Measurements from ENCODE around the gene PANK4.
A peak's percentile ranks its signal among the peaks of the same experiment; 100 is the strongest.

The PANK4 gene

GRCh38 chr1:2561898-2562895 is 35.8 kb upstream of the PANK4 start:
- no peak overlapping the region for H3K9ac ChIP-seq
- no peaks in the 10 kb centered on the region for H3K4me1 ChIP-seq (ENCODE audit: low read depth, poor library complexity, severe bottlenecking)
- H3K36me3 ChIP-seq (ENCODE audit: insufficient read depth) = no peaks in the 10 kb centered on the region
- no peak overlapping the region for H3K4me2 ChIP-seq
- peak; percentile 56 for TF ChIP-seq CTCF (conservative IDR thresholded peaks at IDR 0.05; ENCODE audit: low read depth, low read length)
- H4K20me1 ChIP-seq (ENCODE audit: insufficient read depth) = no peaks in the 10 kb centered on the region
- H2AFZ ChIP-seq (ENCODE audit: low read depth) = no peak overlapping the region
- no peak overlapping the region for H3K27ac ChIP-seq
- no peak overlapping the region for H3K4me3 ChIP-seq (IDR thresholded peaks at IDR 0.05; ENCODE audit: insufficient read depth, low read depth, low read length)
- H3K27me3 ChIP-seq (ENCODE audit: insufficient read depth, low read depth) = peaks cover 23% of the 10 kb centered on the region
- no peaks in the 10 kb centered on the region for H3K79me2 ChIP-seq (ENCODE audit: insufficient read depth, low read depth)

GRCh38 chr1:2561446-2561845 is 35.0 kb upstream of the PANK4 start:
- Histone ChIP-seq H3K4me3 (IDR thresholded peaks at IDR 0.05; ENCODE audit: insufficient read depth, low read depth, low read length) (no peak overlapping the region), H3K79me2 (ENCODE audit: insufficient read depth, low read depth) (no peaks in the 10 kb centered on the region), H4K20me1 (ENCODE audit: insufficient read depth) (no peaks in the 10 kb centered on the region), H3K4me2 (no peak overlapping the region), H3K36me3 (ENCODE audit: insufficient read depth) (no peaks in the 10 kb centered on the region), H2AFZ (ENCODE audit: low read depth) (no peak overlapping the region), H3K27me3 (ENCODE audit: insufficient read depth, low read depth) (peaks cover 15% of the 10 kb centered on the region; the same call in 1 of the 2 replicates), H3K27ac (no peak overlapping the region), H3K9ac (no peak overlapping the region), H3K4me1 (ENCODE audit: low read depth, poor library complexity, severe bottlenecking) (no peaks in the 10 kb centered on the region)
- no peak for TF ChIP-seq CTCF (conservative IDR thresholded peaks at IDR 0.05; ENCODE audit: low read depth, low read length)

GRCh38 chr1:2560299-2561073 is 34.1 kb upstream of the PANK4 start:
- no peaks in the 10 kb centered on the region for H3K79me2 ChIP-seq (ENCODE audit: insufficient read depth, low read depth)
- H3K4me2 ChIP-seq = no peak overlapping the region
- H3K27ac ChIP-seq = no peak overlapping the region
- H3K36me3 ChIP-seq (ENCODE audit: insufficient read depth) = no peaks in the 10 kb centered on the region
- no peak for TF ChIP-seq CTCF (conservative IDR thresholded peaks at IDR 0.05; ENCODE audit: low read depth, low read length)
- peaks cover 5% of the 10 kb centered on the region; the same call in 1 of the 2 replicates for H3K27me3 ChIP-seq (ENCODE audit: insufficient read depth, low read depth)
- no peak overlapping the region for H3K9ac ChIP-seq
- H3K4me3 ChIP-seq (IDR thresholded peaks at IDR 0.05; ENCODE audit: insufficient read depth, low read depth, low read length) = no peak overlapping the region
- no peaks in the 10 kb centered on the region for H4K20me1 ChIP-seq (ENCODE audit: insufficient read depth)
- no peak overlapping the region for H2AFZ ChIP-seq (ENCODE audit: low read depth)
- H3K4me1 ChIP-seq (ENCODE audit: low read depth, poor library complexity, severe bottlenecking) = peaks cover 3% of the 10 kb centered on the region

GRCh38 chr1:2559509-2560298 is 33.3 kb upstream of the PANK4 start:
- no peak overlapping the region for H3K27ac ChIP-seq

More at GRCh38 chr1:2559509-2560298, 33.3 kb upstream of the PANK4 start:
- no peak overlapping the region for H3K4me2 ChIP-seq
- H3K27me3 ChIP-seq (ENCODE audit: insufficient read depth, low read depth) = no peaks in the 10 kb centered on the region; the same call in 1 of the 2 replicates
- H3K4me1 ChIP-seq (ENCODE audit: low read depth, poor library complexity, severe bottlenecking) = peaks cover 10% of the 10 kb centered on the region
- H3K36me3 ChIP-seq (ENCODE audit: insufficient read depth) = no peaks in the 10 kb centered on the region
- no peaks in the 10 kb centered on the region for H3K79me2 ChIP-seq (ENCODE audit: insufficient read depth, low read depth)
- no peak for TF ChIP-seq CTCF (conservative IDR thresholded peaks at IDR 0.05; ENCODE audit: low read depth, low read length)
- H3K4me3 ChIP-seq (IDR thresholded peaks at IDR 0.05; ENCODE audit: insufficient read depth, low read depth, low read length) = no peak overlapping the region
- no peak overlapping the region for H2AFZ ChIP-seq (ENCODE audit: low read depth)
- no peak overlapping the region for H3K9ac ChIP-seq
- H4K20me1 ChIP-seq (ENCODE audit: insufficient read depth) = no peaks in the 10 kb centered on the region

Measured in KMS-11 (cell line).